A673 (cell line): ENCODE data around the gene INPP4B.

ENCODE experiments used
- EZH2 ChIP-seq: fragments of 200-600 bp; sonication (generic); IDR thresholded peaks from 2 replicates; pipeline ENCODE4 v1.6.1; 2017; ENCODE audit warnings: borderline replicate concordance, low read depth, mild to moderate bottlenecking, mixed read lengths, antibody characterized with exemption, low read length; ENCODE audit not compliant: poor library complexity, severe bottlenecking
- TF ChIP-seq, protein P1 (sequence below): fragments of 300-800, 200-600 bp; sonication (generic); conservative IDR thresholded peaks from 2 replicates; pipeline ENCODE4 v1.5.1; 2017; ENCODE audit warnings: low read depth, mild to moderate bottlenecking, antibody characterized with exemption, low read length, moderate library complexity, mixed read lengths

DNA sequence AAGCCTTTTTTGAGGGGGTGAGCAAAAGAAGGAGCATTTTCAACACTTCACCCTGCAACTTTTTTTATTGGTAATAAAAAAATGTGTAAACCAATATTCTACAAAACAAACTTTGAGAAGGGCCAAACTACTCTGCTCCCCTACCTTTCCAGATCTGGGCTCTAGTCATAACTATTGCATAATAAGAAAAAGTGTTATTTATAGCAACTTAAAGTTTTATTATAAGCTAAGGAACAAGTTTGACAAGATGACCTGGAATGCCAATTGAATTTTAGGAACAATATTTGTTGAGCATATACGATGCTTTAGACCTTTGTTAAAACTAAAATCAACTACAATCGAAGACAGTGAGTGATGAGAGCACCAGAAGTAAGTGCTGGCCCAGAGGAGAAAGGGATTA, 800.1 kb downstream of the INPP4B start:
- TF ChIP-seq, protein P1, sequence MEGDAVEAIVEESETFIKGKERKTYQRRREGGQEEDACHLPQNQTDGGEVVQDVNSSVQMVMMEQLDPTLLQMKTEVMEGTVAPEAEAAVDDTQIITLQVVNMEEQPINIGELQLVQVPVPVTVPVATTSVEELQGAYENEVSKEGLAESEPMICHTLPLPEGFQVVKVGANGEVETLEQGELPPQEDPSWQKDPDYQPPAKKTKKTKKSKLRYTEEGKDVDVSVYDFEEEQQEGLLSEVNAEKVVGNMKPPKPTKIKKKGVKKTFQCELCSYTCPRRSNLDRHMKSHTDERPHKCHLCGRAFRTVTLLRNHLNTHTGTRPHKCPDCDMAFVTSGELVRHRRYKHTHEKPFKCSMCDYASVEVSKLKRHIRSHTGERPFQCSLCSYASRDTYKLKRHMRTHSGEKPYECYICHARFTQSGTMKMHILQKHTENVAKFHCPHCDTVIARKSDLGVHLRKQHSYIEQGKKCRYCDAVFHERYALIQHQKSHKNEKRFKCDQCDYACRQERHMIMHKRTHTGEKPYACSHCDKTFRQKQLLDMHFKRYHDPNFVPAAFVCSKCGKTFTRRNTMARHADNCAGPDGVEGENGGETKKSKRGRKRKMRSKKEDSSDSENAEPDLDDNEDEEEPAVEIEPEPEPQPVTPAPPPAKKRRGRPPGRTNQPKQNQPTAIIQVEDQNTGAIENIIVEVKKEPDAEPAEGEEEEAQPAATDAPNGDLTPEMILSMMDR, result no peak
- TF ChIP-seq EZH2, result no peak
